GM21825 (cell line): Measurements from ENCODE around the gene CTNNA3.
A peak's percentile ranks its signal among the peaks of the same experiment; 100 is the strongest.
"Not testable (repeated sequence)": the region's sequence is repeated elsewhere in the genome, so short reads cannot be mapped to it uniquely, and the experiment has no call there.

ENCODE experiments used
- ATAC-seq: cut with Tn5 transposase; IDR thresholded peaks from one replicate; pipeline ENCODE4 v1.9.1; 2021; ENCODE audit warnings: mild to moderate bottlenecking, moderate library complexity; ENCODE audit not compliant: unreplicated experiment

The CTNNA3 gene

GRCh38 chr10:67603701-67604100 is 92.3 kb downstream of the CTNNA3 start:
- ATAC-seq = no peak

- ATAC-seq = no peak
These were observed 92.9 kb downstream of the CTNNA3 start for GRCh38 chr10:67603086-67603485.

- no peak for ATAC-seq
These were observed 93.6 kb downstream of the CTNNA3 start for GRCh38 chr10:67602268-67602950.

- ATAC-seq = no peak
These were observed 96.4 kb downstream of the CTNNA3 start for GRCh38 chr10:67599597-67599996.

GRCh38 chr10:67596641-67597040 is 99.4 kb downstream of the CTNNA3 start:
- ATAC-seq = no peak

- ATAC-seq = no peak
These were observed 108.2 kb downstream of the CTNNA3 start for GRCh38 chr10:67587771-67588170.

- ATAC-seq = no peak
These were observed 120.5 kb downstream of the CTNNA3 start for GRCh38 chr10:67575532-67575931.

GRCh38 chr10:67573484-67573883 is 122.5 kb downstream of the CTNNA3 start:
- ATAC-seq = no peak

GRCh38 chr10:67571503-67571902 is 124.5 kb downstream of the CTNNA3 start:
- no peak for ATAC-seq

- ATAC-seq = not testable (repeated sequence)
These were observed 137.7 kb downstream of the CTNNA3 start for GRCh38 chr10:67558311-67558710.

- no peak for ATAC-seq
These were observed 142.7 kb downstream of the CTNNA3 start for GRCh38 chr10:67553254-67553653.

- ATAC-seq = no peak
These were observed 145.1 kb downstream of the CTNNA3 start for GRCh38 chr10:67550838-67551402.

GRCh38 chr10:67550046-67550445 is 145.9 kb downstream of the CTNNA3 start:
- ATAC-seq = no peak

- ATAC-seq = no peak
These were observed 146.6 kb downstream of the CTNNA3 start for GRCh38 chr10:67549390-67549789.

- ATAC-seq = no peak
These were observed 154.6 kb downstream of the CTNNA3 start for GRCh38 chr10:67541411-67541810.

GRCh38 chr10:67539312-67539711 is 156.7 kb downstream of the CTNNA3 start:
- no peak for ATAC-seq

- ATAC-seq = no peak
These were observed 158.1 kb downstream of the CTNNA3 start for GRCh38 chr10:67537906-67538305.

GRCh38 chr10:67533376-67533775 is 162.6 kb downstream of the CTNNA3 start:
- ATAC-seq = no peak

GRCh38 chr10:67530990-67531389 is 165.0 kb downstream of the CTNNA3 start:
- ATAC-seq = not testable (repeated sequence)

GRCh38 chr10:67527351-67527750 is 168.6 kb downstream of the CTNNA3 start:
- no peak for ATAC-seq

GRCh38 chr10:67521546-67521945 is 174.4 kb downstream of the CTNNA3 start:
- no peak for ATAC-seq

- ATAC-seq = peak; percentile 90
These were observed 175.0 kb downstream of the CTNNA3 start for GRCh38 chr10:67520924-67521520.
